ENCODE data around the gene CDC73.

The CDC73 gene

GRCh38 chr1:193104907-193105820 lies 16.7 kb upstream of the CDC73 start, which contains the start of gene GLRX2:
TSS of gene GLRX2 (minus strand) at chr1:193105414. CDS start at chr1:193105382, 32 bp downstream.
- FAIRE-seq (peak; percentile 25), DNase-seq (ENCODE audit: insufficient read length, low spot score) (peak; percentile 81)
- no peak for TF ChIP-seq CTCF (IDR thresholded peaks at IDR 0.05; ENCODE audit: insufficient read depth, missing control alignments)

- DNase-seq (ENCODE audit: insufficient read length, low spot score) (no peak), FAIRE-seq (no peak)
- no peak for TF ChIP-seq CTCF (IDR thresholded peaks at IDR 0.05; ENCODE audit: insufficient read depth, missing control alignments)
Measured at GRCh38 chr1:193105821-193106177, 16.0 kb upstream of the CDC73 start.

- DNase-seq (ENCODE audit: insufficient read length, low spot score) (no peak), FAIRE-seq (no peak)
- no peak for TF ChIP-seq CTCF (IDR thresholded peaks at IDR 0.05; ENCODE audit: insufficient read depth, missing control alignments)
Measured at GRCh38 chr1:193108471-193108870, 13.4 kb upstream of the CDC73 start.

GRCh38 chr1:193109619-193110018 lies 12.2 kb upstream of the CDC73 start:
- no peak for TF ChIP-seq CTCF (IDR thresholded peaks at IDR 0.05; ENCODE audit: insufficient read depth, missing control alignments)
- FAIRE-seq (no peak), DNase-seq (ENCODE audit: insufficient read length, low spot score) (no peak)

- no peak for FAIRE-seq
- no peak for TF ChIP-seq CTCF (IDR thresholded peaks at IDR 0.05; ENCODE audit: insufficient read depth, missing control alignments)
- DNase-seq (ENCODE audit: insufficient read length, low spot score) = no peak
Measured at GRCh38 chr1:193110246-193110645, 11.6 kb upstream of the CDC73 start.

- FAIRE-seq = no peak
Measured at GRCh38 chr1:193110864-193111263, 11.0 kb upstream of the CDC73 start.

More at GRCh38 chr1:193110864-193111263, 11.0 kb upstream of the CDC73 start:
- no peak for TF ChIP-seq CTCF (IDR thresholded peaks at IDR 0.05; ENCODE audit: insufficient read depth, missing control alignments)
- no peak for DNase-seq (ENCODE audit: insufficient read length, low spot score)

All from D721Med (cell line).